ENCODE data around the gene CKMT1B. TPM values are rescaled to one million over a fixed set of nuclear protein-coding genes. Genes with fewer than 3 reads are reported as not detected.
"Not testable (repeated sequence)": the region's sequence is repeated elsewhere in the genome, so short reads cannot be mapped to it uniquely, and the experiment has no call there.

The CKMT1B gene
- total RNA-seq, 4 donors from 2014 or later: 0.13 to 2.2 (median 0.87) TPM

DNA sequence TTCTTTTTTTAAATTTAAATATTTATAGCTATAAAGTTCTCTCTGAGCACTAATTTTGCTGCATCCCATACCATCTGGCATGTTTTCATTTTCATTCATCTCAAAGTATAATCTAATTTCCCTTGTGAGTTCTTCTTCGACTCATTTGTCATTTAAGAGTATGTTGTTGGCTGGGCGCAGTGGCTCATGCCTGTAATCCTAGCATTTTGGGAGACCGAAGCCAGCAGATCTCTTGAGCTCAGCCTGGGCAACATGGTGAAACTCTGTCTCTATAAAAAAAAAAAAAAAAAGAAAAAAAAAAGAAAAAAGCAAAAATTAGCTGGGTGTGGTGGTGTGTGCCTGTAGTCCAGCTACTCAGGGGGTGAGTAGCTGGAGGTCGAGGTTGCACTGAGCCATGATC is 41.6 kb upstream of the CKMT1B start:
- H3K4me1 ChIP-seq: no peaks in the 10 kb centered on the region
- 97% methylated on average over 4 of the region's 4 CpGs for WGBS
- H3K9me3 ChIP-seq: no peaks in the 10 kb centered on the region
- no peak overlapping the region for H3K27ac ChIP-seq (replicated peaks in 1 of 4)
- H3K36me3 ChIP-seq: peaks cover 0 to 58% (median 7%) of the 10 kb centered on the region in 4 donors
- H3K27me3 ChIP-seq: no peaks in the 10 kb centered on the region
- intact Hi-C loops (cut with DNase I): no loop called here
- TF ChIP-seq POLR2AphosphoS5 (IDR thresholded peaks at IDR 0.05): no peak
- no peak for TF ChIP-seq EP300 (IDR thresholded peaks at IDR 0.05)
- TF ChIP-seq, protein P1, sequence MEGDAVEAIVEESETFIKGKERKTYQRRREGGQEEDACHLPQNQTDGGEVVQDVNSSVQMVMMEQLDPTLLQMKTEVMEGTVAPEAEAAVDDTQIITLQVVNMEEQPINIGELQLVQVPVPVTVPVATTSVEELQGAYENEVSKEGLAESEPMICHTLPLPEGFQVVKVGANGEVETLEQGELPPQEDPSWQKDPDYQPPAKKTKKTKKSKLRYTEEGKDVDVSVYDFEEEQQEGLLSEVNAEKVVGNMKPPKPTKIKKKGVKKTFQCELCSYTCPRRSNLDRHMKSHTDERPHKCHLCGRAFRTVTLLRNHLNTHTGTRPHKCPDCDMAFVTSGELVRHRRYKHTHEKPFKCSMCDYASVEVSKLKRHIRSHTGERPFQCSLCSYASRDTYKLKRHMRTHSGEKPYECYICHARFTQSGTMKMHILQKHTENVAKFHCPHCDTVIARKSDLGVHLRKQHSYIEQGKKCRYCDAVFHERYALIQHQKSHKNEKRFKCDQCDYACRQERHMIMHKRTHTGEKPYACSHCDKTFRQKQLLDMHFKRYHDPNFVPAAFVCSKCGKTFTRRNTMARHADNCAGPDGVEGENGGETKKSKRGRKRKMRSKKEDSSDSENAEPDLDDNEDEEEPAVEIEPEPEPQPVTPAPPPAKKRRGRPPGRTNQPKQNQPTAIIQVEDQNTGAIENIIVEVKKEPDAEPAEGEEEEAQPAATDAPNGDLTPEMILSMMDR (IDR thresholded peaks at IDR 0.05): no peak
- TF ChIP-seq POLR2A (IDR thresholded peaks at IDR 0.05; ENCODE audit: low read depth): no peak
- no peak for DNase-seq (ENCODE audit: extremely low spot score)
- no peak overlapping the region for H3K4me3 ChIP-seq

DNA sequence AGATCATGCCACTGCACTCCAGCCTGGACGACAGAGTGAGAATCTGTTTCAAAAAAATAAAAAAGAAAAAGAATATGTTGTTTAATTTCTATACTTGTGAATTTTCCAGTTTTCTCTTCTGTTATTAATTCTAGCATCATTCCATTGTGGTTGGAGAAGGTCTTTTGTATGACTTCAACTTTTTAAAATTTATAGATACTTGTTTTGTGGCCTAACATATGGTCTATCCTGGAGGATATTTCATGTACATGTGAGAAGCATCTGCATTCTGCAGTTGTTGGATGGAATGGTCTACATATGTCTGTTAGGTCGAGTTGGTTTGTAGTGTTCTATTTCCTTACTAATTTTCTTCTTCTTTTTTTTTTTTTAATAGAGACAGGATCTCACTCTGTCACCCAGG is 40.8 kb upstream of the CKMT1B start:
- no peak overlapping the region for H3K4me3 ChIP-seq
- H3K4me1 ChIP-seq: no peaks in the 10 kb centered on the region
- no peaks in the 10 kb centered on the region for H3K27me3 ChIP-seq
- intact Hi-C loops (cut with DNase I): no loop called here
- no peak for TF ChIP-seq POLR2A (IDR thresholded peaks at IDR 0.05; ENCODE audit: low read depth)
- H3K36me3 ChIP-seq: peaks cover 0 to 63% (median 10%) of the 10 kb centered on the region in 4 donors
- H3K9me3 ChIP-seq: no peaks in the 10 kb centered on the region
- no peak for DNase-seq (ENCODE audit: extremely low spot score)
- WGBS: 83% methylated on average over 2 of the region's 2 CpGs
- H3K27ac ChIP-seq (replicated peaks in 1 of 4): no peak overlapping the region

DNA sequence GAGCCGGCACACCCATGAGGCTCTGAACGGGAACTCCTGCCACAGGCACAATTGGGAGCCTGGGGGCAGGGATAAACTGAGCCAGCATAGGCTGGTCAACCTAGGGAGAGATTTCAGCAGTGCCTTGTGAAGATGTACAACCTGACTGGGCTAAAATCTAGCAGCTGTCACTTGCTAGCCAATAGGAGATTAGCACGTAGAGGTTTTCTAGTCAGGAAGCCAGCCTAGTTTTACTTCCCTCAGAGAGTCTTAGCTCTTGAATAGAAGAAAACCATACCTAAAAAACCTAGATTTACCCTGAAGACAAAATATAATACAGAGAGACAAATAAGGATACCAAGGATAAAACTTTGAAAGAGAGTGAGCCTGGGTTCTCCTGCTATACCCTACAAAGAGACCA is 31.1 kb upstream of the CKMT1B start:
- H3K4me3 ChIP-seq; H3K27ac ChIP-seq (replicated peaks in 1 of 4); intact Hi-C loops (cut with DNase I); H3K4me1 ChIP-seq; H3K27me3 ChIP-seq; DNase-seq (ENCODE audit: extremely low spot score); H3K9me3 ChIP-seq: not testable (repeated sequence)
- WGBS: no CpG with 5 or more reads among the region's 3 CpGs
- H3K36me3 ChIP-seq: peaks cover 3 to 13% (median 7%) of the 10 kb centered on the region in 4 donors

DNA sequence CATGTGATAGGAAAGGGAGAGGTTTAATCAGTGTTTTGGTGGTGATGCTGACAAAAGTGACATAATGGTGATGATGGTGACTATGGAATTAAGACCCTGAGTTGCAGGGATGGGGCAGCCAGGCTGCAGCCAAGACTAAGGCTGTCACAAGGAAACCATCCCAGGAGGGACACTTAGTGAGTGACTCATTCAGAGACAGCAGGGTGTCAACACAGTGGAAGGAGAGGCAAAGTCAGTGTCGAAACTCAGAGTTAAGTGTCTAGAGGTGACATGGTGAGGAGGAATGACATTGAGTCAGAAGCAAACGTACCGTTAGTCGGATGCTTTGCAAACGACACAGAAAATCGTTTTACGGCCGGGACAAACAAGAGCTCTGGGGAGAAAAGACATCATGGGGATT is 30.0 kb upstream of the CKMT1B start:
- H3K27me3 ChIP-seq; H3K4me1 ChIP-seq; H3K36me3 ChIP-seq; DNase-seq (ENCODE audit: extremely low spot score); intact Hi-C loops (cut with DNase I); H3K4me3 ChIP-seq; H3K27ac ChIP-seq (replicated peaks in 1 of 4); H3K9me3 ChIP-seq: not testable (repeated sequence)
- no CpG with 5 or more reads among the region's 8 CpGs for WGBS

DNA sequence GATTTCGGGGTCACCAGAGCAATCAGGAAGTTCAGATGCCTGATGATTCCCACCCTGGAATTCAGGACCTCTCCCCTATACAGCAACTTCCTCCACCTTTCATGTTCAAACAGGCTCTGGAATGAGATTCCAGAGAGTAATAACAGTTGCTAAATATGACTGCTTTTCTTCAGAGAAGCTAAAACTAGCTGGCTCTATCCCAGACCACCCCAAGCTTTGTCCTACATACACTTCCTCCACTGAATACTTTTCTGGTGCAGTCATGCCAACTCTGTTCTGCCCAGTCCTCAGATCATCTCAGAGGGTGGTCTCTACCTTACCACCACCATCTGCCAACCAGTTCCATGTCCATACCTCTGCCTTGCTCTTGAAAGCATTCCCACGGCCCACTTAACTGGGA is 27.2 kb upstream of the CKMT1B start:
- H3K27ac ChIP-seq (replicated peaks in 1 of 4); H3K36me3 ChIP-seq; H3K9me3 ChIP-seq; intact Hi-C loops (cut with DNase I); H3K27me3 ChIP-seq; DNase-seq (ENCODE audit: extremely low spot score); H3K4me1 ChIP-seq; H3K4me3 ChIP-seq: not testable (repeated sequence)
- no CpG with 5 or more reads among the region's 2 CpGs for WGBS

DNA sequence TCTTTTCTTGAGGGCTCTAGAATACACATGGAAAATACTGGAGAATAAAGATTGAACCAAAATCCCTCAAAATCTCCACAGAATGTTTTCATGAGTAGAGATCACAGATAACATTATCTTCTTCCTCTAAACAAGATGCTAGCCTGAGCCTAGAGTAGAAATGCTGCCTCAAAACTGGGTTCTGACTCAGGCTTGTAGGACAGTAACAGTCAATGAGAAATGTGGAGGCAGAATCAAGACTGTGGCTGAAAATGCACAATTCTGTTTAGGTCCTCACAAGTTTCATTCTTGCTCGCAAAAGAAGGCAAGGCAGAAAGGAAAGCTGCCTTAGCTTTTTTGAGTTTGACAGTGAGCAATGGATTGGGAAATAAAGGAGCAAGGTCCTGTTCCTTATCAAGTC is 19.2 kb upstream of the CKMT1B start:
- H3K9me3 ChIP-seq; intact Hi-C loops (cut with DNase I); H3K4me3 ChIP-seq; H3K4me1 ChIP-seq; H3K27me3 ChIP-seq; DNase-seq (ENCODE audit: extremely low spot score); H3K27ac ChIP-seq (replicated peaks in 1 of 4); H3K36me3 ChIP-seq: not testable (repeated sequence)
- no CpG with 5 or more reads among the region's 1 CpG for WGBS

DNA sequence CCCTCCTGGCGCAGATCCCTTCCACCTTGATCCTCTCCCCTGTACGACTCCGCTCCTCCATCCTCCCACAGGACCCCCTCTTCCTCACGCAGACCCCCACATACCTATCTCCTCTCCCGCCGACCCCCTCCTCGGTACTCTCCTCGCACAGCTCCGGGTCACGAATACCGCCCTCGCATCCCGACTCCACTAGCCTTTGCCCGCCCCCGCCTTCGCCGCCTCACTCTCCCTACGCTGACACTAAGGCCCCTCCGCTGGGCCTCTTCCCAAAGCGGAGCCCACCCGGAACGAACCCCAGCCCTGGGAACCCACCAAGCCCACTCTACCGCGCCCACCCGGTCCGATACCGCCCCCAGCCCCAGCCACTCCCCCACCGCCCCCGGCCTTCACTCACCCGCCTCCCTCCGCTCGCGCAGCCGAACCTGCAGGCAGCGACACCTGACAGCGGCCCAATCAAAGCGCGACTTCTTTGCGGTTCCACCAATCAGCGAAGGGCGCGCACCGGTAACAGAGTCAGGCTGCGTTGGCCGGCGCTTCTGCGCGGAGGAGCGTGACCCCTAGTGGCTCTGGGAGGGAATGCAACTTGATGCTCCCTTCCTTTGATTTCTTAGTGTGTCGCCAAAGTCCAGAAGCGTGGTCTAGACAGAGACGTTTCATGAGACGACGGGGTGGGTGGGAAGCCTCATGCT is 3.9 kb upstream of the CKMT1B start, which contains the start of gene PPIP5K1:
PPIP5K1 (minus strand) TSS at position 431 of the 689 bp plus-strand sequence. CDS start 5,704 bp downstream, outside the sequence.
- WGBS: no CpG with 5 or more reads among the region's 54 CpGs
- H3K36me3 ChIP-seq; H3K4me3 ChIP-seq; H3K4me1 ChIP-seq; H3K27me3 ChIP-seq; DNase-seq (ENCODE audit: extremely low spot score); H3K27ac ChIP-seq (replicated peaks in 1 of 4); intact Hi-C loops (cut with DNase I); H3K9me3 ChIP-seq: not testable (repeated sequence)

DNA sequence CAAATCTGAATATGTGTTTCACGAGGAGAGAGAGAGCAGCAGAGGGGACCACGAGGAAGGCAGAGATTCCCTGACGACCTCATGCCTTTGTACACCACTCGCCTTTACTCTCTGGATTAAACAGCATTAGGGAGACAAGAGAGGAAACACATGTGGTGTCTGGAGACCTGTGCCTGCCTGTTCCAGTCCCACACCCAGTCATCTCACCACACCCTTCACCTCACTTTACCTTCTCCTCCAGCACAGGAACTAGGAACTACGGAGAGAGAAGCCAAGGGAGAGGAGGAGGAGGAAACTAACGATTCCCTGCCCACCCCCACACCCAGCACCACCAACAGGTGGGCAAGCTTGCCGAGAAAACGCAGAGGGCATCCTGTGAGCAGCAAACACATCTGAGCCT is 986 bp upstream of the CKMT1B start:
- not testable (repeated sequence) for H3K27me3 ChIP-seq
- no CpG with 5 or more reads among the region's 8 CpGs for WGBS

DNA sequence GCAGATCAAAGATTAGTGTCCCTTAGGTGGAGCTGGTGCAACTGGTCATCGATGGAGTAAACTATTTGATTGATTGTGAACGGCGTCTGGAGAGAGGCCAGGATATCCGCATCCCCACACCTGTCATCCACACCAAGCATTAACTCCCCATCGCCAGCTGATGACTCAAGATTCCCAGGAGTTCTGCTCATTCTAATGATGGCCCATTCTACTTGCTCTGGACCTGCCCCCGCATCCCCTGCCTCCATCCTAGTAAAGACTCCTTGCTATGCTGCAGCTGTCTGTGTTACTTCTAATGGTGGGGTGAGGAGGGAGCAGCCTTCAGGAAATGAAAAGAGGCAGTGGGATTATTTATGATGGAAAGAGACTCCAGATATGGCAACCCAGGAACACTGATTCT is 5.3 kb downstream of the CKMT1B start:
- DNase-seq (ENCODE audit: extremely low spot score); H3K27ac ChIP-seq (replicated peaks in 1 of 4); H3K36me3 ChIP-seq; H3K4me1 ChIP-seq; H3K9me3 ChIP-seq; intact Hi-C loops (cut with DNase I); H3K4me3 ChIP-seq: not testable (repeated sequence)
- 60% methylated on average over 6 of the region's 6 CpGs for WGBS
- peaks cover 0 to 16% (median 0%) of the 10 kb centered on the region in 4 donors for H3K27me3 ChIP-seq

More for the DNA sequence above, 986 bp upstream of the CKMT1B start:
- intact Hi-C loops (cut with DNase I); DNase-seq (ENCODE audit: extremely low spot score); H3K9me3 ChIP-seq; H3K4me3 ChIP-seq; H3K27ac ChIP-seq (replicated peaks in 1 of 4); H3K4me1 ChIP-seq; H3K36me3 ChIP-seq: not testable (repeated sequence)

DNA sequence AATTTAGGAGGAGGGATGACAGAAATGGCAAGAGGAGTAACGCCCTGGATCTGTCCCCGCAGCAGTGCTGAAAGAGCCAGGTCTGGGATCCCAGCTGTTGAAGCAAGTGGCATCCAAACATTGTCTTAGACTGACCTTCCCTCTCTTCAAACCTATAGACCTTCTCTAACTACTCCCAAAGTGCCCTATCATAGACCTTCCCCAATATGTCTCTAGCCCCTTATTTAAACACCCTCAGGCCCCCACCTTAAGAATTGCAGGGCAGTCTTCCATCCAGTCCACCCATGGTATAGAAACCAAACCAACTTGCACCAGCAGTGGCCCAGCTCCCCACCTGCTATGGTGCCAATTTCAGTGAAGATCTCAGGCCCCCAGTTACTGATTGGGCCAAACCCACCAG is 6.4 kb downstream of the CKMT1B start:
- not testable (repeated sequence) for H3K4me3 ChIP-seq
- WGBS: no CpG with 5 or more reads among the region's 2 CpGs
- intact Hi-C loops (cut with DNase I): loop anchor here (10.0 kb wide), 1 partner anchor 165 kb away; no protein-coding TSS in a partner anchor

DNA sequence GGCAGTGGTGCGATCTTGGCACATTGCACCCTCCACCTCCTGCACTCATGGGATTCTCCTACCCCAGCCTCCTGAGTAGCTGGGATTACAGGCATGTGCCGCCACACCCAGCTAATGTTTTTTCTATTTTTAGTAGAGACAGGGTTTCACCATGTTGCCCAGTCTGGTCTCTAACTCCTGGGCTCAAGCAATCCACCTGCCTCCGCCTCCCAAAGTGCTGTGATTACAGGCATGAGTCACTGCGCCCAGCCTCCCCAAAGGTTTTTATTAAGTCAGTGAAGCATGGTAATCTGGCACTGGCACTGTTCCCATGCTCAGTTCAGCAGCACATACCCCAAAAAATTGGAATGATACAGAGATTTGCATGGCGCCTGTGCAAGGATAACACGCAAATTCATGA is 8.4 kb downstream of the CKMT1B start:
- H3K4me3 ChIP-seq; H3K9me3 ChIP-seq; H3K36me3 ChIP-seq; DNase-seq (ENCODE audit: extremely low spot score); H3K4me1 ChIP-seq; H3K27ac ChIP-seq (replicated peaks in 1 of 4): not testable (repeated sequence)
- intact Hi-C loops (cut with DNase I): loop anchor here (10.0 kb wide), 1 partner anchor 167 kb away; no protein-coding TSS in a partner anchor
- H3K27me3 ChIP-seq: peaks cover 0 to 16% (median 0%) of the 10 kb centered on the region in 4 donors
- whole genome bisulfite sequencing: 89% methylated on average over 6 of the region's 6 CpGs

More for the DNA sequence above, 6.4 kb downstream of the CKMT1B start:
- not testable (repeated sequence) for H3K4me1 ChIP-seq; DNase-seq (ENCODE audit: extremely low spot score); H3K9me3 ChIP-seq; H3K36me3 ChIP-seq; H3K27ac ChIP-seq (replicated peaks in 1 of 4)
- H3K27me3 ChIP-seq: peaks cover 0 to 16% (median 0%) of the 10 kb centered on the region in 4 donors
